GM12891 (cell line): ENCODE measurements around the gene TMEM151A.

Experiments used
- POLR2A ChIP-seq: IDR thresholded peaks from 2 replicates; pipeline ENCODE4 v1.6.1; 2011; ENCODE audit warnings: low read depth, low read length, control low read depth
- POU2F2 ChIP-seq: IDR thresholded peaks from 2 replicates; pipeline ENCODE4 v1.6.1; 2011; ENCODE audit warnings: low read depth, mild to moderate bottlenecking, control low read depth, low read length, moderate library complexity
- TAF1 ChIP-seq: IDR thresholded peaks from 2 replicates; pipeline ENCODE4 v1.6.1; 2011; ENCODE audit warnings: low read depth, low read length, control low read depth

DNA sequence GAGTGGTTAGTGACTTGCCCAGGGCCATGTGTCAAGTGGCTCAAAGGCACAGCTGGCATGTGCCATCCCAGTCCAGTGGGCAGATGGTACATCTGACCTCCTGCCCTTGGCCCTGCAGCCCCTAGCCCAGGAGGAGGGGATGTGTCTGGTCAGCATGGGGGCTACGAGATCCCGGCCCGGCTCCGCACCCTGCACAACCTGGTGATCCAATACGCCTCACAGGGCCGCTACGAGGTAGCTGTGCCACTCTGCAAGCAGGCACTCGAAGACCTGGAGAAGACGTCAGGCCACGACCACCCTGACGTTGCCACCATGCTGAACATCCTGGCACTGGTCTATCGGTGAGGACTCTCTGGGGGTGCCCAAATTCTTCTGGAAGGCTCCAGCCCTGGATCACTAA is 29.0 kb upstream of the TMEM151A start:
- TF ChIP-seq TAF1 (no peak), POU2F2 (no peak), POLR2A (no peak)
